ENCODE data around the gene STRN3. TPM values are rescaled to one million over a fixed set of nuclear protein-coding genes. Genes with fewer than 3 reads are reported as not detected.
"Not testable (repeated sequence)": the region's sequence is repeated elsewhere in the genome, so short reads cannot be mapped to it uniquely, and the experiment has no call there.

Gene STRN3
- polyA plus RNA-seq, 2 donors: 7.4 to 9.5 TPM

DNA sequence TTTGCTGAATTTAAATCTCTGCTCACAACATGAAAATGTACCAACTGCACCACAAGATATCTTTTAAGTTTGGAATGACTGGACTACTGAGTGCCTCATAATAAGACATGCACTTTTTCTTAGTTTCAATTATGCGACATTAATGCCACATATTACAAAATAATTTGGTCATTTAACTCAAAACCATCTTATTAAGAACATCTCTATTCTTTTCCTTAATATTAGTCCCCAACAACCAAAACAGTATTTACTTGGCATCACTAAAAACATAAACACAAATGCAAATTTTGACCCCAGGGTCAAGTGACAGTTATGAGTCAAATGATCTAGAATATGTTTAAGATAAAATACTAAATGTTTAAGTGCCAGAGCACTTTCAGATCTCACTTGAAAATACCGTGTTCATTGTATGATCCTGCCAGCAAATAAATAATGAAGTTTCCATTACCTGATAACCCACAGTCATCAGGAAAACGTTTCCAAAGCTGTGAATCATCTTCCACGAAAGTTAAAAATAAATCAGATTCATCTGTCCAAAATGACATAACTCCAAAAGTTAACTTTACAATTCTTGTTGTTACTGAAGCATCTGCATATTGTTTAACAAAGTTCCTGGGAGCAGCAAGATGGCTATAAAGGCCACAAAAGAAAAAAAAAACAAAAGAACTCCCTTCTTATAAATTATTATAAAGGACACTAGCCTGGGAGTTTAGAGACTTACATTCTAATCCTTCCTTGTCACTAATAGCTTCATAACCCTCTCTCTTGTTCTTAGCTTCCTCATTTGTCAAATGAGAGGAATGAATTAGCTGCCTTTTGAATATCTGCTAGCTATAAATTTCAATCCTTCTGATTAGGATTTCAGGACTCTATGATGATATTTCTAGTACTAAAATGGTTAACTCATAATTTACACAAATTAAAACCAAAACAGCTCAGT lies 31.2 kb downstream of the STRN3 start:
- H3K4me3 ChIP-seq (ENCODE audit: low read depth in 1 of 2, low read length in 2 of 2): no peak overlapping the region
- H3K4me1 ChIP-seq (ENCODE audit: control insufficient read depth in 2 of 2, insufficient read depth in 2 of 2, low read length in 1 of 2): peaks cover 0 to 4% of the 10 kb centered on the region in 2 donors
- H3K27me3 ChIP-seq (ENCODE audit: control insufficient read depth in 1 of 2, insufficient read depth in 2 of 2, low read length in 2 of 2): no peaks in the 10 kb centered on the region
- 3 to 5% methylated on average over 4 of the region's 4 CpGs for WGBS, 2 donors
- peaks cover 0 to 2% of the 10 kb centered on the region in 2 donors for H3K36me3 ChIP-seq (ENCODE audit: control insufficient read depth in 2 of 2, insufficient read depth in 2 of 2, low read length in 1 of 2)
- H3K9me3 ChIP-seq (ENCODE audit: control insufficient read depth in 2 of 2, insufficient read depth in 1 of 2, low read depth in 1 of 2, low read length in 1 of 2): no peaks in the 10 kb centered on the region
- no peak overlapping the region for H3K27ac ChIP-seq (ENCODE audit: low read depth in 2 of 2, low read length in 1 of 2)

DNA sequence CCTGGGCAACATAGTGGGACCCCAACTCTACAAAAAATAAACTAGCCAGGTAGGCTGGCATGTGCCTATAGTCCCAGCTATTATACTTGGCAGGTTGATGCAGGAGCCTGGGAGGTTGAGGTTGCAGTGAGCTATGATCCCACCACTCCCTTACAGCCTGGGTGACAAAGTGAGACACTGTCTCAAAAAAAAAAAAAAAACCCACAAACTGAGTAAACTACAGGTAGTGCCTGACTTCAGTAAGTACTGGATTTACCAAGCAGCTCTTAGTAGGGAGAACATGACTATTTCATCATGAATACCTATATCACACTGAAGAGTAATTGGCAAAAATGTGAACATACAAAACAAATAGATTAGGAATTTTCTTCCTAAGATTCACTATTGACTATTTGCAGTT lies 33.1 kb downstream of the STRN3 start:
- Histone ChIP-seq H3K9me3 (ENCODE audit: control insufficient read depth in 2 of 2, insufficient read depth in 1 of 2, low read depth in 1 of 2, low read length in 1 of 2) (no peaks in the 10 kb centered on the region), H3K4me3 (ENCODE audit: low read depth in 1 of 2, low read length in 2 of 2) (no peak overlapping the region)

DNA sequence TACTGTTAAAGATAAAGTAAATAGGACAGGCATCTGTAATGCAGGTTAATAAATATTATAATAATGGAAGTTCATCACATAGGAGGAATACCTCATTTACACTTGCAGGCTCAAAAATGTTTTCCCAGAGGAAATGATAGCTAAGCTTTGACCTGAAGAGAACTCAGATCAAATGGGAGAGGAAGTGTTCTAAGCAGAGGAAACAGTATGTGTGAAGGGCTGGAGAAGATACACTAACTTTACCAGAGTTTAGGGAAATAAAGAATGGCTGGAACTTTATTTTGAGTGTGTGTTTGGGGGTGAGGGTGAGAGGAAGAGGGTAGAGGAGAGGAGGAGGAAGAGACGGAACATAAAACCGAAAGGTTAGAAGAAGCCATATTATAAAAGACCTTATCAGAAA lies 34.8 kb downstream of the STRN3 start:
- 74 to 84% methylated on average over 2 of the region's 2 CpGs for WGBS, 2 donors
- H3K27me3 ChIP-seq (ENCODE audit: control insufficient read depth in 1 of 2, insufficient read depth in 2 of 2, low read length in 2 of 2): no peaks in the 10 kb centered on the region
- no peak overlapping the region for H3K4me3 ChIP-seq (ENCODE audit: low read depth in 1 of 2, low read length in 2 of 2)
- H3K27ac ChIP-seq (ENCODE audit: low read depth in 2 of 2, low read length in 1 of 2): no peak overlapping the region
- no peaks in the 10 kb centered on the region for H3K36me3 ChIP-seq (ENCODE audit: control insufficient read depth in 2 of 2, insufficient read depth in 2 of 2, low read length in 1 of 2)
- H3K4me1 ChIP-seq (ENCODE audit: control insufficient read depth in 2 of 2, insufficient read depth in 2 of 2, low read length in 1 of 2): peaks cover 0 to 2% of the 10 kb centered on the region in 2 donors
- no peaks in the 10 kb centered on the region for H3K9me3 ChIP-seq (ENCODE audit: control insufficient read depth in 2 of 2, insufficient read depth in 1 of 2, low read depth in 1 of 2, low read length in 1 of 2)

More for the DNA sequence above, 33.1 kb downstream of the STRN3 start:
- Histone ChIP-seq H3K36me3 (ENCODE audit: control insufficient read depth in 2 of 2, insufficient read depth in 2 of 2, low read length in 1 of 2) (no peaks in the 10 kb centered on the region), H3K4me1 (ENCODE audit: control insufficient read depth in 2 of 2, insufficient read depth in 2 of 2, low read length in 1 of 2) (peaks cover 0 to 4% of the 10 kb centered on the region in 2 donors), H3K27ac (ENCODE audit: low read depth in 2 of 2, low read length in 1 of 2) (no peak overlapping the region), H3K27me3 (ENCODE audit: control insufficient read depth in 1 of 2, insufficient read depth in 2 of 2, low read length in 2 of 2) (no peaks in the 10 kb centered on the region)

DNA sequence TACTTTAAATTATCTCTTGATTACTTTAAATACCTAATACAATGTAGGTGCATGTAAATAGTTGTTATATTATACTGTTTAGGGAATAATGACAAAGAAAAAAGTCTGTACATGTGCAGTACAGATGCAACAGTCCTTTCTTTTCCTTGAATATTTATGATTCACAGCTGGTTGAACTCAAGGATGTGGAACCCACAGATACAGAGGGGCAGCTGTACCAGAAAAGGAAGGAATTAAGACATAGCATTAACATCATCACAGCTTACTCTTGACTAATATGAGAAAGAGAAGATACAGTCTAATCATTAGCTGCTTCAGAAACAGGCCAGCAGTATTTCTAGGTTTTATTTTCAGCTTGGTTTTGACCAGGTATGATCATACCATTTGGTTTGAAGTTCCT lies 35.4 kb downstream of the STRN3 start:
- Histone ChIP-seq H3K36me3 (ENCODE audit: control insufficient read depth in 2 of 2, insufficient read depth in 2 of 2, low read length in 1 of 2) (no peaks in the 10 kb centered on the region), H3K9me3 (ENCODE audit: control insufficient read depth in 2 of 2, insufficient read depth in 1 of 2, low read depth in 1 of 2, low read length in 1 of 2) (no peaks in the 10 kb centered on the region), H3K27me3 (ENCODE audit: control insufficient read depth in 1 of 2, insufficient read depth in 2 of 2, low read length in 2 of 2) (no peaks in the 10 kb centered on the region), H3K27ac (ENCODE audit: low read depth in 2 of 2, low read length in 1 of 2) (no peak overlapping the region), H3K4me1 (ENCODE audit: control insufficient read depth in 2 of 2, insufficient read depth in 2 of 2, low read length in 1 of 2) (peaks cover 0 to 2% of the 10 kb centered on the region in 2 donors), H3K4me3 (ENCODE audit: low read depth in 1 of 2, low read length in 2 of 2) (no peak overlapping the region)

DNA sequence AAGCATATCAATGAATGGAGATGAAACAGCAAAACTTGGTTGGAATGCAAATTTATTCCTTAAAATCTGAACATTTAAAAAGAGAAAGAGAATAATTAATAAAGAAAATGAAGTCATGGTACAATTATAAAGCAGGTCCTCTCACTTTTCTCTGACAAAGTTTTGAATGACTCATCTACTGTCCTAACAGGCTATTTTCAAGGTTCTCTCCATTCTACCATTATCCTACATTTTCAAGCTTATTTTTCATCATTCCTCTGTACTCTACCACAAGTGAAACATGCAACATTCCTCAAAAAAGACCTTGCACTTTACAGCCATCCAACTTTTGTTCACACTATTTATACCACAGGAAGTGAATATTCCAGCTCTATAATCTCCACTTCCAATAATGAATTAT lies 37.7 kb downstream of the STRN3 start:
- H3K4me3 ChIP-seq (ENCODE audit: low read depth in 1 of 2, low read length in 2 of 2): no peak overlapping the region
- no peaks in the 10 kb centered on the region for H3K36me3 ChIP-seq (ENCODE audit: control insufficient read depth in 2 of 2, insufficient read depth in 2 of 2, low read length in 1 of 2)
- H3K4me1 ChIP-seq (ENCODE audit: control insufficient read depth in 2 of 2, insufficient read depth in 2 of 2, low read length in 1 of 2): no peaks in the 10 kb centered on the region
- no peaks in the 10 kb centered on the region for H3K9me3 ChIP-seq (ENCODE audit: control insufficient read depth in 2 of 2, insufficient read depth in 1 of 2, low read depth in 1 of 2, low read length in 1 of 2)
- H3K27me3 ChIP-seq (ENCODE audit: control insufficient read depth in 1 of 2, insufficient read depth in 2 of 2, low read length in 2 of 2): no peaks in the 10 kb centered on the region
- H3K27ac ChIP-seq (ENCODE audit: low read depth in 2 of 2, low read length in 1 of 2): no peak overlapping the region

DNA sequence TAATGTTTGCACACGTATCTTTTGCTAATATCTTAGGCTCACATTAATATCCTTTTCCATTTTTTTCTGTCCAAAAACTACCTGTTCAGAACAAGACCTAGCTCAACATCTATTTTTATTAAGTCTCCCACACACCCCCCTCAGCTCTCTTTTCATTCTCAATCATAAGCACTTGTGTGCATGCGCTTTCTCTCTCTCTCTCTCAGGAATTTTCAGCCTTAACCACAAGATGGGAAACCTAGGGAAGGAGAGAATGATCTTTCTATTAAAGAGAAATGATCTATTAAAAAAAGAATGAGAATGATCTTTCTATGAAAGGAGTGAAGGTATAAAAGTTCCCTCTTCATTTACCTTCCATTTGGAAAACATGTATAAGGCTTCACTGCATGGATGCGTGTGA lies 40.4 kb downstream of the STRN3 start:
- Histone ChIP-seq H3K4me3 (ENCODE audit: low read depth in 1 of 2, low read length in 2 of 2) (no peak overlapping the region), H3K36me3 (ENCODE audit: control insufficient read depth in 2 of 2, insufficient read depth in 2 of 2, low read length in 1 of 2) (no peaks in the 10 kb centered on the region), H3K27ac (ENCODE audit: low read depth in 2 of 2, low read length in 1 of 2) (no peak overlapping the region), H3K4me1 (ENCODE audit: control insufficient read depth in 2 of 2, insufficient read depth in 2 of 2, low read length in 1 of 2) (no peaks in the 10 kb centered on the region), H3K9me3 (ENCODE audit: control insufficient read depth in 2 of 2, insufficient read depth in 1 of 2, low read depth in 1 of 2, low read length in 1 of 2) (no peaks in the 10 kb centered on the region), H3K27me3 (ENCODE audit: control insufficient read depth in 1 of 2, insufficient read depth in 2 of 2, low read length in 2 of 2) (no peaks in the 10 kb centered on the region)
- WGBS, 2 donors: 92% methylated on average over 3 of the region's 3 CpGs

DNA sequence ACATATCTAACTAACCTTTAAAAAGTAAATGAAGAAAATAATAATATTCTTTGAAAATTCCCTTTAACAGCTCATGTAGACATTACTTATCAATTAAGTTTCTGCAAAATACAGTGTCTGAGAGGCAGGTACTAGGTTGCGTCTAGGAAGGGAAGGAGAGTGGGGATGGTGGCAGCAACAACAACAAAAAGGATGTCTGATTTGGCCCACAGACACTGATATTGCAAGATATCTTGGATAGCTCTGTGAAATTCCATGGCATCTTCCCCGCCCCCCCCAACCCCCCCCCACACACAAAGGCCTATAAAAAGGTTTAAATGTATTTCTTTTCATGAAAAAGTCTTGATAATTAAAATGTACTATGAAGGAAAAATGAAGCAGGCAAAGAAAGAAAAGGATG lies 42.3 kb downstream of the STRN3 start:
- WGBS, 2 donors: 94% methylated on average over 2 of the region's 2 CpGs
- H3K4me1 ChIP-seq (ENCODE audit: control insufficient read depth in 2 of 2, insufficient read depth in 2 of 2, low read length in 1 of 2): no peaks in the 10 kb centered on the region
- no peaks in the 10 kb centered on the region for H3K9me3 ChIP-seq (ENCODE audit: control insufficient read depth in 2 of 2, insufficient read depth in 1 of 2, low read depth in 1 of 2, low read length in 1 of 2)
- no peak overlapping the region for H3K27ac ChIP-seq (ENCODE audit: low read depth in 2 of 2, low read length in 1 of 2)
- H3K36me3 ChIP-seq (ENCODE audit: control insufficient read depth in 2 of 2, insufficient read depth in 2 of 2, low read length in 1 of 2): no peaks in the 10 kb centered on the region
- H3K27me3 ChIP-seq (ENCODE audit: control insufficient read depth in 1 of 2, insufficient read depth in 2 of 2, low read length in 2 of 2): no peaks in the 10 kb centered on the region
- no peak overlapping the region for H3K4me3 ChIP-seq (ENCODE audit: low read depth in 1 of 2, low read length in 2 of 2)

DNA sequence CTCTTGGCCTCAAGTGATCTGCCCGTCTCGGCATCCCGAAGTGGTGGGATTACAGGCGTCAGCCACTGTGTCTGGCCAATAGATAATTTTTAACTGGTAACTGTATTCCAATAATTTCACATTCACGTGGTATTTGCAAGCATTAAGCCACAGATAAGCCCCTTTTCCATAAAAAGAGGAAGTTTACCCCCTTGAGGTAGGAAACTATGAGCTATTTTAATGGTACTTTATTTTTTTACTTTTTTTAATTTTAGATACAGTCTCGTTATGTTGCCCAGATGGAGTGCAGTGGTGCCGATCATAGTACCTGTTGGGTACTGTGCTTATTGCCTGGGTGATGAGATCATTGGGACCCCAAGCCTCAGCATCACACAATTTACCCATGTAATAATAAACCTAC lies 43.6 kb downstream of the STRN3 start:
- 85 to 86% methylated on average over 7 of the region's 7 CpGs for WGBS, 2 donors
- H3K4me1 ChIP-seq (ENCODE audit: control insufficient read depth in 2 of 2, insufficient read depth in 2 of 2, low read length in 1 of 2): no peaks in the 10 kb centered on the region
- no peak overlapping the region for H3K4me3 ChIP-seq (ENCODE audit: low read depth in 1 of 2, low read length in 2 of 2)
- H3K9me3 ChIP-seq (ENCODE audit: control insufficient read depth in 2 of 2, insufficient read depth in 1 of 2, low read depth in 1 of 2, low read length in 1 of 2): no peaks in the 10 kb centered on the region
- no peaks in the 10 kb centered on the region for H3K27me3 ChIP-seq (ENCODE audit: control insufficient read depth in 1 of 2, insufficient read depth in 2 of 2, low read length in 2 of 2)
- H3K27ac ChIP-seq (ENCODE audit: low read depth in 2 of 2, low read length in 1 of 2): no peak overlapping the region
- no peaks in the 10 kb centered on the region for H3K36me3 ChIP-seq (ENCODE audit: control insufficient read depth in 2 of 2, insufficient read depth in 2 of 2, low read length in 1 of 2)

DNA sequence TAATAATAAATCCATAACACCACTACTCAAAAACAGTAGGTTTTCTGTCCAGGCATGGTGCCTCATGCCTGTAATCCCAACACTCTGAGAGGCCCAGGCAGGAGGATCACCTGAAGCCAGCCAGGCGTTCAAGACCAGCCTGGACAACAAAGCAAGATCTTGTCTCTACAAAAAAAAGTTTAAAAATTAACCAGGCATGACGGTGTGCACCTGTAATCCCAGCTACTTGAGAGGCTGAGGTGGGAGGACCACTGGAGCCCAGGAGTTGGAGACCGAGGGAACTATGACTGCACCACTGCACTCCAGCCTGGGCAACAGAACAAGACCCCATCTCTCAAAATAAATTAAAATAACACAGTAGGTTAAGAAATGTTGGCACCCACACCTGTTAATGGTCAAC lies 45.2 kb downstream of the STRN3 start:
- Histone ChIP-seq H3K27me3 (ENCODE audit: control insufficient read depth in 1 of 2, insufficient read depth in 2 of 2, low read length in 2 of 2) (no peaks in the 10 kb centered on the region), H3K4me3 (ENCODE audit: low read depth in 1 of 2, low read length in 2 of 2) (no peak overlapping the region), H3K9me3 (ENCODE audit: control insufficient read depth in 2 of 2, insufficient read depth in 1 of 2, low read depth in 1 of 2, low read length in 1 of 2) (no peaks in the 10 kb centered on the region), H3K36me3 (ENCODE audit: control insufficient read depth in 2 of 2, insufficient read depth in 2 of 2, low read length in 1 of 2) (no peaks in the 10 kb centered on the region), H3K27ac (ENCODE audit: low read depth in 2 of 2, low read length in 1 of 2) (no peak overlapping the region), H3K4me1 (ENCODE audit: control insufficient read depth in 2 of 2, insufficient read depth in 2 of 2, low read length in 1 of 2) (no peaks in the 10 kb centered on the region)
- 75 to 82% methylated on average over 3 of the region's 3 CpGs for WGBS, 2 donors

DNA sequence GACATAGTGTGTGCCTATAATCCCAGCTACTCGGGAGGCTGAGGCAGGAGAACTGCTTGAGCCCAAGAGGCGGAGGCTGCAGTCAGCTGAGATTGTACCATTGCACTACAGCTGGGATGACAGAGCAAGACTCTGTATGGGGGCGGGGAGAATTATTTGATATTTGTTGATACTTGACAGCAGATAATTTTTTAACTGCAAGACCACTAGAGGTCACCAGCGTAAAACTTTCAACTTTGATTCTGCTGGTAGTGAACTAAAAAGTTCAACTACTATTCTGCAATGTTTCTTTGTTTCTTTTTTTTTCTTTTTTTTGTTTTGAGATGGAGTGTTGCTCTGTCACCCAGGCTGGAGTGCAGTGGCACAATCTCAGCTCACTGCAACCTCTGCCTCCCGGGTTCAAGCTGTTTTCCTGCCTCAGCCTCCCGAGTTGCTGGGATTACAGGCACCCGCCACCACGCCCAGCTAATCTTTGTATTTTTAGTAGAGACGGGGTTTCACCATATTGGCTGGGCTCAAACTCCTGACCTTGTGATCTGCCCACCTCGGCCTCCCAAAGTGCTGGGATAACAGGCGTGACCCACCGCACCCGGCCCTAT lies 46.0 kb downstream of the STRN3 start:
- H3K4me3 ChIP-seq (ENCODE audit: low read depth in 1 of 2, low read length in 2 of 2); H3K36me3 ChIP-seq (ENCODE audit: control insufficient read depth in 2 of 2, insufficient read depth in 2 of 2, low read length in 1 of 2); H3K9me3 ChIP-seq (ENCODE audit: control insufficient read depth in 2 of 2, insufficient read depth in 1 of 2, low read depth in 1 of 2, low read length in 1 of 2); H3K27me3 ChIP-seq (ENCODE audit: control insufficient read depth in 1 of 2, insufficient read depth in 2 of 2, low read length in 2 of 2); H3K27ac ChIP-seq (ENCODE audit: low read depth in 2 of 2, low read length in 1 of 2); H3K4me1 ChIP-seq (ENCODE audit: control insufficient read depth in 2 of 2, insufficient read depth in 2 of 2, low read length in 1 of 2): not testable (repeated sequence)
- 66 to 72% methylated on average over 13 of the region's 13 CpGs for WGBS, 2 donors
